Smooth muscle cell (in vitro differentiated cells): Measurements from ENCODE around the gene RORC. TPM values are rescaled to one million over a fixed set of nuclear protein-coding genes. Genes with fewer than 3 reads are reported as not detected.
A peak's percentile ranks its signal among the peaks of the same experiment; 100 is the strongest.

Experiments
- DNase-seq: peaks from one replicate; lab custom pipeline; 2025; ENCODE audit not compliant: unreplicated experiment; lab: John Stamatoyannopoulos, UW
- H2AFZ ChIP-seq: fragments of 200-600 bp; sonication (generic); 2 replicates; pipeline ENCODE4 v1.6.0; 2016; ENCODE audit warnings: antibody characterized with exemption, low read depth, mild to moderate bottlenecking
- H3F3A ChIP-seq: fragments of 200-600 bp; sonication (generic); 2 replicates; pipeline ENCODE4 v1.6.0; 2017; ENCODE audit warnings: antibody characterized with exemption, low read depth
- H3K27ac ChIP-seq: fragments of 200-600 bp; sonication (generic); 2 replicates; pipeline ENCODE4 v1.5.1; 2016; ENCODE audit warnings: low read depth, mild to moderate bottlenecking
- H3K27me3 ChIP-seq: fragments of 200-600 bp; sonication (generic); 2 replicates; pipeline ENCODE4 v1.6.1; 2016; ENCODE audit warnings: low read depth, mild to moderate bottlenecking
- H3K36me3 ChIP-seq: fragments of 200-600 bp; sonication (generic); 2 replicates; pipeline ENCODE4 v1.5.1; 2016; ENCODE audit warnings: low read depth
- H3K4me1 ChIP-seq: fragments of 200-600 bp; sonication (generic); 2 replicates; pipeline ENCODE4 v1.5.1; 2016; ENCODE audit warnings: low read depth
- H3K4me2 ChIP-seq: fragments of 200-600 bp; sonication (generic); 2 replicates; pipeline ENCODE4 v1.6.0; 2016; ENCODE audit warnings: mild to moderate bottlenecking
- H3K4me3 ChIP-seq: fragments of 200-600 bp; sonication (generic); 2 replicates; pipeline ENCODE4 v1.5.1; 2016; ENCODE audit warnings: mild to moderate bottlenecking
- H3K79me2 ChIP-seq: fragments of 200-600 bp; sonication (generic); 2 replicates; pipeline ENCODE4 v1.6.0; 2016; ENCODE audit warnings: low read depth, mild to moderate bottlenecking
- H3K9ac ChIP-seq: fragments of 200-600 bp; sonication (generic); 2 replicates; pipeline ENCODE4 v1.6.0; 2016; ENCODE audit warnings: low read depth
- H3K9me3 ChIP-seq: fragments of 200-600 bp; sonication (generic); replicated peaks from 2 replicates; pipeline ENCODE4 v1.5.1; 2016; ENCODE audit warnings: low read depth
- H4K20me1 ChIP-seq: fragments of 200-600 bp; sonication (generic); 2 replicates; pipeline ENCODE4 v1.6.0; 2016; ENCODE audit warnings: low read depth
- WGBS: methylation state at CpG from one replicate; pipeline ENCODE4 v1.1.7; 2016; ENCODE audit warnings: low lambda C conversion rate; 5-methylcytosine and 5-hydroxymethylcytosine counted together
- polyA plus RNA-seq: library from polyadenylated mRNA; unstranded; fragments of >200 nt; fragmentation: Nextera tagmentation; extraction: Ambion mirVana; gene quantifications from 2 replicates; pipeline ENCODE4 v1.2.1, GENCODE V29; 2016
- total RNA-seq: library from RNA; depleted of rRNA; stranded (reverse); fragments of >200 nt; gene quantifications from 2 replicates; pipeline ENCODE4 v1.2.3, GENCODE V29; 2014
- TF ChIP-seq, protein P1 (sequence below): fragments of 200-600 bp; sonication (generic); IDR thresholded peaks from 2 replicates; pipeline ENCODE4 v1.5.1; 2017; ENCODE audit warnings: borderline replicate concordance, mild to moderate bottlenecking, antibody characterized with exemption; ENCODE audit not compliant: insufficient read depth, poor library complexity, severe bottlenecking

The RORC gene
- total and polyA plus RNA-seq, 2 experiments from 2014 or later, result not detected

DNA sequence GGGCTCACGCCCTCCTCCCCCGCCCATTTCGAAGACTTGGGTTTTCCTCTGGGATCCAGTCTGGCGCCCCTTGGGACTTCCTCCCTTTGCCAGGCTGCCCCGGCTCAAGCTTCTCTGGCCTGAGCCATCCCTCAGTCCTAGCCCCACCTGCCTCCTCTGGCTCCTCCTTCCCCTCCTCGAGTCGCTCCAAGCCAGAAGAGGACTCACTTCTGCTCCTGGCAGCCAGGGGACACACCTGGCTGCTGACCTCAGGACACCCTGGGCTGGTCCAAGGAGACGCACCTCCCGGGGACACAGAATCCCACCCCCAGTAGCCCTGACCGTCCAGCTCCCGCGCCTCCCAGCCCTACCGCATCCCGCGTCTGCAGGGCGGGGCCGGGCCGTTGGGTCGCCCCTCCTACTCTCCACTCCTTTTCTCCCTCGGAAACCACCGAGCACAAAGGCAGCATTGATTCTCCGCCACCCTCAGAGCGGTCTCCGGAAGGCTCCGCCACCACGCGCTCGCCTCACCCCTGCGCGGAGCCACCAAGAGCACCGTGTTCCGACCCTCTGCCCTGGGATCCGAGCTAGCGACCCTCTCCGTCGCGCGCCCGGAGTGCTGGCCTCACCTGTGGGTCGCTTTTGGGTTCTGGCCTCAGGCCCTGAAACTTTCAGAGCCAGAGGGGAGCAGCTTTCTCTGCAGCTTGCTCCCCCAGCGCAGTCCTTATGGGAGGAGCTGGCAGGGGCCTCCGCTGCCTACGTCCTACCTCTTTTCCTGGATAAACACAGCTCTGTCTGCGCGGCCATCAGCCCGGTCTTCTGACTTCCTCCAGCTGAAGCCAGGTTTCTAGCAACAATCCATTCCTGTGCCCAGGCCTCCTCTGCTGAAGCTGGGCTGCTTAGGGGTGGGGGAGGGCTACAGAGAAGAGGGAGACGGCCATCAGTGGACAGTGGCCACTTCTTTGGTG lies 8.1 kb upstream of the RORC start, which contains the start of gene C2CD4D:
TSS of gene C2CD4D (minus strand) at position 364 of the 947 bp plus-strand sequence. CDS start 831 bp downstream, outside the sequence.
- H3K27ac ChIP-seq, result peak within 1 kb of the TSS; percentile 25
- H3K4me2 ChIP-seq, result peak within 1 kb of the TSS; percentile 92
- peaks cover 5% of the 10 kb centered on the region for H3F3A ChIP-seq
- H3K9ac ChIP-seq, result no peak within 1 kb of the TSS
- WGBS, result 6% methylated on average over 46 of the region's 47 CpGs
- H3K4me3 ChIP-seq, result peak within 1 kb of the TSS; percentile 41
- H2AFZ ChIP-seq, result peak within 1 kb of the TSS; percentile 64
- TF ChIP-seq, protein P1, sequence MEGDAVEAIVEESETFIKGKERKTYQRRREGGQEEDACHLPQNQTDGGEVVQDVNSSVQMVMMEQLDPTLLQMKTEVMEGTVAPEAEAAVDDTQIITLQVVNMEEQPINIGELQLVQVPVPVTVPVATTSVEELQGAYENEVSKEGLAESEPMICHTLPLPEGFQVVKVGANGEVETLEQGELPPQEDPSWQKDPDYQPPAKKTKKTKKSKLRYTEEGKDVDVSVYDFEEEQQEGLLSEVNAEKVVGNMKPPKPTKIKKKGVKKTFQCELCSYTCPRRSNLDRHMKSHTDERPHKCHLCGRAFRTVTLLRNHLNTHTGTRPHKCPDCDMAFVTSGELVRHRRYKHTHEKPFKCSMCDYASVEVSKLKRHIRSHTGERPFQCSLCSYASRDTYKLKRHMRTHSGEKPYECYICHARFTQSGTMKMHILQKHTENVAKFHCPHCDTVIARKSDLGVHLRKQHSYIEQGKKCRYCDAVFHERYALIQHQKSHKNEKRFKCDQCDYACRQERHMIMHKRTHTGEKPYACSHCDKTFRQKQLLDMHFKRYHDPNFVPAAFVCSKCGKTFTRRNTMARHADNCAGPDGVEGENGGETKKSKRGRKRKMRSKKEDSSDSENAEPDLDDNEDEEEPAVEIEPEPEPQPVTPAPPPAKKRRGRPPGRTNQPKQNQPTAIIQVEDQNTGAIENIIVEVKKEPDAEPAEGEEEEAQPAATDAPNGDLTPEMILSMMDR, result no peak
- no peaks in the 10 kb centered on the region for H3K79me2 ChIP-seq
- H4K20me1 ChIP-seq, result no peaks in the 10 kb centered on the region
- peaks cover 29% of the 10 kb centered on the region for H3K27me3 ChIP-seq
- DNase-seq, result no peak
- H3K36me3 ChIP-seq, result no peaks in the 10 kb centered on the region
- no peaks in the 10 kb centered on the region for H3K9me3 ChIP-seq
- H3K4me1 ChIP-seq, result peaks cover 3% of the 10 kb centered on the region

DNA sequence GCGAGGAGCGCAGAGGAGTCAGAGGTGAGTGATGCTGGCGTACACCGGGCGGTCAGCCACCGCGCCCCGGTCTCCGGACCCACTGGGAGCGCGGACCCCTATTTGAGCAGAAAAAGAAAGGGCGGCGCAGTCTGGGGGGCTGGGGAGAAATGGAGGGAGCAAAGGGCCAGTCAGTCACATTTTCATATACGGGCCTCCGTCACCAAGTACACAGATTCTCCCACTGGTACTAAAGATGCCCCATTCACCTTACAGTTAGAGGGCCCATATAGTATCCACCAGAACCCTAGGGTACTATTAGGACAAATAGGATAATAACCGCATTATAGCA lies 7.4 kb upstream of the RORC start:
- peaks cover 29% of the 10 kb centered on the region for H3K27me3 ChIP-seq
- peak overlapping the region; percentile 64 for H2AFZ ChIP-seq
- DNase-seq, result no peak
- 10% methylated on average over 16 of the region's 16 CpGs for WGBS
- peak overlapping the region; percentile 92 for H3K4me2 ChIP-seq
- H3K27ac ChIP-seq, result no peak overlapping the region
- H3K9ac ChIP-seq, result no peak overlapping the region
- no peaks in the 10 kb centered on the region for H3K9me3 ChIP-seq
- peaks cover 3% of the 10 kb centered on the region for H3K4me1 ChIP-seq
- H3K36me3 ChIP-seq, result no peaks in the 10 kb centered on the region
- peaks cover 5% of the 10 kb centered on the region for H3F3A ChIP-seq
- H3K79me2 ChIP-seq, result no peaks in the 10 kb centered on the region
- TF ChIP-seq, protein P1, result no peak
- no peaks in the 10 kb centered on the region for H4K20me1 ChIP-seq
- H3K4me3 ChIP-seq, result peak overlapping the region; percentile 41

DNA sequence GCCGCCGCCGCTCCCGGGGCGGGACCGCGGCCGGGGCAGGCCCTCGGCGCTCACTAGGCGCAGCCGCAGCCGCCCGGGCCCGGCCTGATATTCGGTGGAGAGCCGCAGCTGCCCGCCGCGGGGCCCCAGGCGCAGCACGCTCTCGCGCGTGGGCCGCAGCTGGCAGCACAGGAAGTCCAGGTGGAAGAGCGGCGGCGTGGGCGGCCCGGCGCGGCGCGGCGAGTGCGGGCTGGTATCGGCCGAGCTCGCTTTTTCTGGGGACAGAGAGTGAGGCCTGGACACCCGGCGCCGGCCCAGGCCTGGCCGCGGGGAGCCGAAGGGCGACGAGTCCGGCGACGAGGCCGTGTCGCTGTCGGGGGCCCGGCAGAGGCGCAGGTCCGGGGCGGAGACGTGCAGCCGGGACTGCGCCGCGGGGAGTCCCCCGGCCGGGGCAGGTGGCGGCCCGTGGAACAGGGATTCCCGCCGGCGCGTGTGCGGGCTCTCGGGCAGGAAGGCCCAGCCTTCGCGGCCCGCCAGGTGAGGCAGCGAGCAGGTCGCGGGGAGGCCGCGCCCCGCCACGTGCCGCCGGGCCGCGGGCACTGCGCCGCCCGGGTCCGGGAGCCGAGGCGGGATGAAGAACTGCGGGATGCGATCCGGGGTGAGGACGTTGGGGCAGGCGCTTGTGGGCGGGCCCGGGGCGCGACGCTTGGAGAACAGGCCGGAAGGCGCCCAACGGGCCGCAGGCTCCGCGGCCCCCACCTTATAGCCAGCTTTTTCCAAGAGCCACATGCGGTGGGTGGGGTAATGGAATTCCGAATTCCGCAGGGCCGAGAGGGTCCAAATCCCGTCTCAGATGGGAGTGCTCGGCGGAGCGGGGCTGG lies 6.8 kb upstream of the RORC start:
- H3K9me3 ChIP-seq, result no peaks in the 10 kb centered on the region
- H3K27ac ChIP-seq, result no peak overlapping the region
- no peaks in the 10 kb centered on the region for H3K79me2 ChIP-seq
- peak overlapping the region; percentile 41 for H3K4me3 ChIP-seq
- TF ChIP-seq, protein P1, result no peak
- peaks cover 3% of the 10 kb centered on the region for H3K4me1 ChIP-seq
- 3% methylated on average over 93 of the region's 117 CpGs for WGBS
- no peak overlapping the region for H3K9ac ChIP-seq
- H4K20me1 ChIP-seq, result no peaks in the 10 kb centered on the region
- H2AFZ ChIP-seq, result peak overlapping the region; percentile 64
- H3K4me2 ChIP-seq, result peak overlapping the region; percentile 92
- no peak for DNase-seq
- peaks cover 29% of the 10 kb centered on the region for H3K27me3 ChIP-seq
- H3K36me3 ChIP-seq, result no peaks in the 10 kb centered on the region
- peaks cover 5% of the 10 kb centered on the region for H3F3A ChIP-seq
